ENCODE measurements around the gene ITGA2. TPM values are rescaled to one million over a fixed set of nuclear protein-coding genes. Genes with fewer than 3 reads are reported as not detected.

The ITGA2 gene
- total and polyA plus RNA-seq, 4 donors, result 0.50 to 8.0 (median 3.6) TPM

- Histone ChIP-seq H3K36me3 (ENCODE audit: control insufficient read depth in 1 of 2, insufficient read depth in 2 of 2, low read length in 1 of 2) (no peaks in the 10 kb centered on the region), H3K27ac (ENCODE audit: low read depth in 1 of 2, low read length in 2 of 2) (no peak overlapping the region), H3K4me3 (ENCODE audit: low read length in 2 of 2) (no peak overlapping the region), H3K4me1 (ENCODE audit: control insufficient read depth in 1 of 2, insufficient read depth in 2 of 2, low read length in 2 of 2) (no peaks in the 10 kb centered on the region), H3K27me3 (ENCODE audit: control insufficient read depth in 1 of 2, insufficient read depth in 2 of 2, low read length in 1 of 2) (no peaks in the 10 kb centered on the region), H3K9me3 (ENCODE audit: control insufficient read depth, low read length) (peaks cover 1% of the 10 kb centered on the region)
- 52 to 63% methylated on average over 4 of the region's 4 CpGs for WGBS, 2 donors
- ATAC-seq (ENCODE audit: low FRiP score) (no peak), DNase-seq (no peak)
- intact Hi-C loops (cut with DNase I), result no loop called here
Observed at GRCh38 chr5:53006911-53007890, 18.0 kb downstream of the ITGA2 start.

- Histone ChIP-seq H3K9me3 (ENCODE audit: control insufficient read depth, low read length) (peaks cover 1% of the 10 kb centered on the region), H3K27me3 (ENCODE audit: control insufficient read depth in 1 of 2, insufficient read depth in 2 of 2, low read length in 1 of 2) (no peaks in the 10 kb centered on the region), H3K4me1 (ENCODE audit: control insufficient read depth in 1 of 2, insufficient read depth in 2 of 2, low read length in 2 of 2) (no peaks in the 10 kb centered on the region), H3K27ac (ENCODE audit: low read depth in 1 of 2, low read length in 2 of 2) (no peak overlapping the region), H3K4me3 (ENCODE audit: low read length in 2 of 2) (no peak overlapping the region), H3K36me3 (ENCODE audit: control insufficient read depth in 1 of 2, insufficient read depth in 2 of 2, low read length in 1 of 2) (no peaks in the 10 kb centered on the region)
- 67 to 80% methylated on average over 1 of the region's 1 CpG for WGBS, 2 donors
- no peak for ATAC-seq (ENCODE audit: low FRiP score)
- intact Hi-C loops (cut with DNase I), result no loop called here
- DNase-seq, result no peak
Observed at GRCh38 chr5:53008751-53009150, 19.6 kb downstream of the ITGA2 start.

GRCh38 chr5:53009816-53010215 is 20.7 kb downstream of the ITGA2 start:
- no peaks in the 10 kb centered on the region for H3K4me1 ChIP-seq (ENCODE audit: control insufficient read depth in 1 of 2, insufficient read depth in 2 of 2, low read length in 2 of 2)

GRCh38 chr5:53010814-53011213 is 21.7 kb downstream of the ITGA2 start:
- Histone ChIP-seq H3K4me1 (ENCODE audit: control insufficient read depth in 1 of 2, insufficient read depth in 2 of 2, low read length in 2 of 2) (no peaks in the 10 kb centered on the region), H3K27me3 (ENCODE audit: control insufficient read depth in 1 of 2, insufficient read depth in 2 of 2, low read length in 1 of 2) (no peaks in the 10 kb centered on the region), H3K36me3 (ENCODE audit: control insufficient read depth in 1 of 2, insufficient read depth in 2 of 2, low read length in 1 of 2) (no peaks in the 10 kb centered on the region), H3K27ac (ENCODE audit: low read depth in 1 of 2, low read length in 2 of 2) (no peak overlapping the region), H3K9me3 (ENCODE audit: control insufficient read depth, low read length) (peaks cover 1% of the 10 kb centered on the region), H3K4me3 (ENCODE audit: low read length in 2 of 2) (no peak overlapping the region)
- intact Hi-C loops (cut with DNase I), result no loop called here
- no peak for ATAC-seq (ENCODE audit: low FRiP score)
- no peak for DNase-seq
- WGBS, 2 donors, result 16 to 42% methylated on average over 1 of the region's 1 CpG

More at GRCh38 chr5:53009816-53010215, 20.7 kb downstream of the ITGA2 start:
- DNase-seq (no peak), ATAC-seq (ENCODE audit: low FRiP score) (no peak)
- Histone ChIP-seq H3K36me3 (ENCODE audit: control insufficient read depth in 1 of 2, insufficient read depth in 2 of 2, low read length in 1 of 2) (no peaks in the 10 kb centered on the region), H3K9me3 (ENCODE audit: control insufficient read depth, low read length) (peaks cover 1% of the 10 kb centered on the region), H3K27me3 (ENCODE audit: control insufficient read depth in 1 of 2, insufficient read depth in 2 of 2, low read length in 1 of 2) (no peaks in the 10 kb centered on the region), H3K27ac (ENCODE audit: low read depth in 1 of 2, low read length in 2 of 2) (no peak overlapping the region), H3K4me3 (ENCODE audit: low read length in 2 of 2) (no peak overlapping the region)
- 96 to 97% methylated on average over 1 of the region's 1 CpG for WGBS, 2 donors
- intact Hi-C loops (cut with DNase I), result no loop called here

- 76 to 85% methylated on average over 1 of the region's 1 CpG for WGBS, 2 donors
- H3K27me3 ChIP-seq (ENCODE audit: control insufficient read depth in 1 of 2, insufficient read depth in 2 of 2, low read length in 1 of 2), result no peaks in the 10 kb centered on the region
- H3K4me1 ChIP-seq (ENCODE audit: control insufficient read depth in 1 of 2, insufficient read depth in 2 of 2, low read length in 2 of 2), result no peaks in the 10 kb centered on the region
- intact Hi-C loops (cut with DNase I), result no loop called here
- H3K9me3 ChIP-seq (ENCODE audit: control insufficient read depth, low read length), result peaks cover 1% of the 10 kb centered on the region
- no peaks in the 10 kb centered on the region for H3K36me3 ChIP-seq (ENCODE audit: control insufficient read depth in 1 of 2, insufficient read depth in 2 of 2, low read length in 1 of 2)
- ATAC-seq (ENCODE audit: low FRiP score) (no peak), DNase-seq (no peak)
- H3K27ac ChIP-seq (ENCODE audit: low read depth in 1 of 2, low read length in 2 of 2), result no peak overlapping the region
- H3K4me3 ChIP-seq (ENCODE audit: low read length in 2 of 2), result no peak overlapping the region
Observed at GRCh38 chr5:53011233-53011632, 22.1 kb downstream of the ITGA2 start.

- DNase-seq, result no peak
- Histone ChIP-seq H3K4me1 (ENCODE audit: control insufficient read depth in 1 of 2, insufficient read depth in 2 of 2, low read length in 2 of 2) (no peaks in the 10 kb centered on the region), H3K9me3 (ENCODE audit: control insufficient read depth, low read length) (peaks cover 1% of the 10 kb centered on the region), H3K27me3 (ENCODE audit: control insufficient read depth in 1 of 2, insufficient read depth in 2 of 2, low read length in 1 of 2) (no peaks in the 10 kb centered on the region), H3K36me3 (ENCODE audit: control insufficient read depth in 1 of 2, insufficient read depth in 2 of 2, low read length in 1 of 2) (no peaks in the 10 kb centered on the region), H3K27ac (ENCODE audit: low read depth in 1 of 2, low read length in 2 of 2) (no peak overlapping the region), H3K4me3 (ENCODE audit: low read length in 2 of 2) (no peak overlapping the region)
- intact Hi-C loops (cut with DNase I), result no loop called here
- ATAC-seq (ENCODE audit: low FRiP score), result no peak
- WGBS, 2 donors, result 81 to 88% methylated on average over 2 of the region's 2 CpGs
Observed at GRCh38 chr5:53013857-53014256, 24.7 kb downstream of the ITGA2 start.

- Histone ChIP-seq H3K27ac (ENCODE audit: low read depth in 1 of 2, low read length in 2 of 2) (no peak overlapping the region), H3K4me3 (ENCODE audit: low read length in 2 of 2) (no peak overlapping the region), H3K36me3 (ENCODE audit: control insufficient read depth in 1 of 2, insufficient read depth in 2 of 2, low read length in 1 of 2) (no peaks in the 10 kb centered on the region), H3K9me3 (ENCODE audit: control insufficient read depth, low read length) (no peaks in the 10 kb centered on the region), H3K4me1 (ENCODE audit: control insufficient read depth in 1 of 2, insufficient read depth in 2 of 2, low read length in 2 of 2) (no peaks in the 10 kb centered on the region), H3K27me3 (ENCODE audit: control insufficient read depth in 1 of 2, insufficient read depth in 2 of 2, low read length in 1 of 2) (no peaks in the 10 kb centered on the region)
- DNase-seq (no peak), ATAC-seq (ENCODE audit: low FRiP score) (no peak)
- intact Hi-C loops (cut with DNase I), result no loop called here
- 95 to 99% methylated on average over 5 of the region's 5 CpGs for WGBS, 2 donors
Observed at GRCh38 chr5:53017383-53017782, 28.2 kb downstream of the ITGA2 start.

GRCh38 chr5:53017794-53018391 is 28.7 kb downstream of the ITGA2 start:
- 92 to 96% methylated on average over 10 of the region's 10 CpGs for WGBS, 2 donors
- Histone ChIP-seq H3K27ac (ENCODE audit: low read depth in 1 of 2, low read length in 2 of 2) (no peak overlapping the region), H3K27me3 (ENCODE audit: control insufficient read depth in 1 of 2, insufficient read depth in 2 of 2, low read length in 1 of 2) (no peaks in the 10 kb centered on the region), H3K4me1 (ENCODE audit: control insufficient read depth in 1 of 2, insufficient read depth in 2 of 2, low read length in 2 of 2) (no peaks in the 10 kb centered on the region), H3K4me3 (ENCODE audit: low read length in 2 of 2) (no peak overlapping the region), H3K36me3 (ENCODE audit: control insufficient read depth in 1 of 2, insufficient read depth in 2 of 2, low read length in 1 of 2) (no peaks in the 10 kb centered on the region), H3K9me3 (ENCODE audit: control insufficient read depth, low read length) (no peaks in the 10 kb centered on the region)
- DNase-seq (no peak), ATAC-seq (ENCODE audit: low FRiP score) (no peak)
- intact Hi-C loops (cut with DNase I), result no loop called here

- Histone ChIP-seq H3K9me3 (ENCODE audit: control insufficient read depth, low read length) (no peaks in the 10 kb centered on the region), H3K4me3 (ENCODE audit: low read length in 2 of 2) (no peak overlapping the region), H3K36me3 (ENCODE audit: control insufficient read depth in 1 of 2, insufficient read depth in 2 of 2, low read length in 1 of 2) (no peaks in the 10 kb centered on the region), H3K4me1 (ENCODE audit: control insufficient read depth in 1 of 2, insufficient read depth in 2 of 2, low read length in 2 of 2) (no peaks in the 10 kb centered on the region), H3K27me3 (ENCODE audit: control insufficient read depth in 1 of 2, insufficient read depth in 2 of 2, low read length in 1 of 2) (no peaks in the 10 kb centered on the region), H3K27ac (ENCODE audit: low read depth in 1 of 2, low read length in 2 of 2) (no peak overlapping the region)
- DNase-seq (no peak), ATAC-seq (ENCODE audit: low FRiP score) (no peak)
- WGBS, 2 donors, result 69 to 75% methylated on average over 4 of the region's 4 CpGs
- intact Hi-C loops (cut with DNase I), result no loop called here
Observed at GRCh38 chr5:53019320-53019719, 30.2 kb downstream of the ITGA2 start.

Measured in aorta (tissue), 5 donors.